ENCODE data around the gene CACNA1B.

Gene CACNA1B

DNA sequence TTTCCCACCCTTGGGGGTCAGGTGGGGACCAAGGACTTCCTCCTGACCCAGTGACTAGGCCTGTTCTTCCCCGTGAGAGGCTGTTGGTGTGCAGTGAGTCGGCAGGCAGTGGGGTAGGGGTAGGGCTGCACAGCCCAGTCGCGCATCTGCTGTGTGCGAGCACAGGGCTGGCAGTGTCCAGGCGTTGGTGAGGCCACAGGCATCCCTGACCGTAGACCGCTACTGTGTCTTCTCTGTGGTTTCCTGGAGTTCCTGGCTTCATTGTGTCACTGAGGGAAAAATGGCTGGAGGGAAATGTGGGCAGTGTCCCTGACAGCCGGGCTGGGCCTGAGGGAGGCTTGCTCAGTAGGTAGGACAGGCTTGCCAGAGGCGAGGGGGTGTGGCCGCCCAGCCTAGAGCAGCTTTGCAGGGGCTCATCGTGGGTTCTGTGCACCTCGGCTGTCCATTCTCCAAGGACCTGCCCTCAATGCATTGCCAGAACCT, 95.4 kb downstream of the CACNA1B start:
- TF ChIP-seq, protein P1, sequence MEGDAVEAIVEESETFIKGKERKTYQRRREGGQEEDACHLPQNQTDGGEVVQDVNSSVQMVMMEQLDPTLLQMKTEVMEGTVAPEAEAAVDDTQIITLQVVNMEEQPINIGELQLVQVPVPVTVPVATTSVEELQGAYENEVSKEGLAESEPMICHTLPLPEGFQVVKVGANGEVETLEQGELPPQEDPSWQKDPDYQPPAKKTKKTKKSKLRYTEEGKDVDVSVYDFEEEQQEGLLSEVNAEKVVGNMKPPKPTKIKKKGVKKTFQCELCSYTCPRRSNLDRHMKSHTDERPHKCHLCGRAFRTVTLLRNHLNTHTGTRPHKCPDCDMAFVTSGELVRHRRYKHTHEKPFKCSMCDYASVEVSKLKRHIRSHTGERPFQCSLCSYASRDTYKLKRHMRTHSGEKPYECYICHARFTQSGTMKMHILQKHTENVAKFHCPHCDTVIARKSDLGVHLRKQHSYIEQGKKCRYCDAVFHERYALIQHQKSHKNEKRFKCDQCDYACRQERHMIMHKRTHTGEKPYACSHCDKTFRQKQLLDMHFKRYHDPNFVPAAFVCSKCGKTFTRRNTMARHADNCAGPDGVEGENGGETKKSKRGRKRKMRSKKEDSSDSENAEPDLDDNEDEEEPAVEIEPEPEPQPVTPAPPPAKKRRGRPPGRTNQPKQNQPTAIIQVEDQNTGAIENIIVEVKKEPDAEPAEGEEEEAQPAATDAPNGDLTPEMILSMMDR (conservative IDR thresholded peaks at IDR 0.05; ENCODE audit: low read depth, low read length): no peak
- DNase-seq (ENCODE audit: low read depth): no peak

DNA sequence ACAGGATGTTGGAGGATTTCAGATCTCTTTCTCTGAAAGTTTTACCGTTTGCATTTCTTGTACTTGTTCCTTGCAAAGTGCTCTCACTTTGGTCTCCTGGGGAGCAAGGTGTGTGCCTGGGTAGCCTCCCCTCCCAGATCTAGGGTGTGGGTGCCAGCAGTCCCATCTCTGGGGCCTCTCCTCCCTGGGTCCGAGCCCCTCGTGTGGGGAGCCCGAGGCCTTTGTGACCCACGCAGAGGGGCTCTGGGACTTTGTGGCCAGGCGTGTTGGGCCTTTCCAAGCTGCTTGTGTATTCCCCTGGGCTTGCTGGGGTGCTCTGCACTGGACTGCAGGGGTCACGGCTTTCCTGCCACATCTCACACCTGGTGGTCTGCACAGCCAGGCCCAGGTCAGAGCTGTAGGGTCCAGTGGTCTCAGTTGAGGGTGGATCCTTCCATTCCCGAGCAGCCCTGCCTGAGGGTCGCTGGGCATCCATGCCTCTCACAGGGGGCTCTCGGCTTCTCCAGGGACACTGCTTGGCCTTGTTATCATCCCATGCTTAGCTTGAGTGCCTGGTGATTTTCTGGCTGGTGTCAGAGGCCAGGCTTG, 96.3 kb downstream of the CACNA1B start:
- H3K4me3 ChIP-seq (ENCODE audit: low read depth, low read length): no peak overlapping the region
- TF ChIP-seq, protein P1 (conservative IDR thresholded peaks at IDR 0.05; ENCODE audit: low read depth, low read length): no peak
- DNase-seq (ENCODE audit: low read depth): no peak

More for the DNA sequence above, 95.4 kb downstream of the CACNA1B start:
- H3K4me3 ChIP-seq (ENCODE audit: low read depth, low read length): no peak overlapping the region

DNA sequence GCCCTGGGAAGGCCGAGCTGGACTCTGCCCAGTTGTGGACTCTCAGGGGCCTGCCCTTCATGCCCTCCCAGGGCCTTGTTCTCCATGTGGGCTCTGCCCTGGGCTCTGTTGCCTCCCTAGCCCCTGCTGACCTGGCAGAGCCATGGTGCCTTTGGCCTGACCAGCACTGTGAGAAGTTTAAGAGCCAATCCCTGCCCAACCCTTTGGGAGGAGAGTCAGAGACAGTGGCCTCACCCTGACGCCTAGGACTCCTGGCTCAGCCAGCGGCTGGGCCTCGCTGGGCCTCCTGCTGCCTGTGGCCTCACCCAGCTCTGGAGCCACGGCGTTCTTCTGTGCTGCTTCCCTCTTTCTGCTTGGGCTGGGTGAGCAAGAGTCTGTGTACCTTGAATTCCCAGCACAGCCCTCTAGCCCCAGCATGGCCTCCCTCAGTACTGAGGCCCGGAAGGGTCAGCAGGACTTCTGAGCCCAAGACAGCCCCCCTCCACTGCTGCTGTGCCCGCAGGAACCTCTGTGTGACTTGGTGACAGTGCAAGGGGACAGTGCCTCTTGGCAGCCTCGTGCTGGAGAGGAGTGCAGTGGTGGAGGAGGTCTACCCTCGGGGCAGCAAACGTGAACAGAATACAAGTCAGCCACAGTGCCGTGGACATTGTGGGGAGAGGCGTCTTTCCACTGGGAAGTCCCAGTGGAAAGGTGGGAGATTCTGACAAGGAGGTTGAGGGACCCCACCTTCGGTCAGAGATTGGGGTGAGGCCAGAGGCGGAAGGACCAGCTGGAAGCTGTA, 97.4 kb downstream of the CACNA1B start:
- DNase-seq (ENCODE audit: low read depth): no peak
- TF ChIP-seq, protein P1 (conservative IDR thresholded peaks at IDR 0.05; ENCODE audit: low read depth, low read length): no peak
- H3K4me3 ChIP-seq (ENCODE audit: low read depth, low read length): no peak overlapping the region

DNA sequence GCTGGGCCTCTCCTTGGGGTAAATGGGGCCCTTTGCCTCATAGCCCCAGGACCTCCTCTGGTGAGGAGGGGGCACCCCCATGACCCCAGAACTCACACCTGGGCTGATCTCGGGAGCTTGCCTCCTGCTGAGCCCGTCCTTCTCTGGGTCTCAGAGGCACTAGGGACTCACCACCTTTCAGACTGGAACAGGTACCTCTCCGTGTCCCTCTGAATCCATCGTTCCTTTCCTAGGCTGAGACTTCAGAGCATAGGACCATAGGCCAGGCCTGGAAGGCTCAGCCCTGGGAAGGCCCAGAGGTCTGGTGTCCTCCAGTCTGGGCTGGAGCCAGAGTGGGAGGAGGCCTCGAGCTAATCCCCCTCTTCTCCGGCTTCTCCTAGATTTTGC, 97.9 kb downstream of the CACNA1B start:
- TF ChIP-seq, protein P1 (conservative IDR thresholded peaks at IDR 0.05; ENCODE audit: low read depth, low read length): no peak
- no peak for DNase-seq (ENCODE audit: low read depth)
- H3K4me3 ChIP-seq (ENCODE audit: low read depth, low read length): no peak overlapping the region

DNA sequence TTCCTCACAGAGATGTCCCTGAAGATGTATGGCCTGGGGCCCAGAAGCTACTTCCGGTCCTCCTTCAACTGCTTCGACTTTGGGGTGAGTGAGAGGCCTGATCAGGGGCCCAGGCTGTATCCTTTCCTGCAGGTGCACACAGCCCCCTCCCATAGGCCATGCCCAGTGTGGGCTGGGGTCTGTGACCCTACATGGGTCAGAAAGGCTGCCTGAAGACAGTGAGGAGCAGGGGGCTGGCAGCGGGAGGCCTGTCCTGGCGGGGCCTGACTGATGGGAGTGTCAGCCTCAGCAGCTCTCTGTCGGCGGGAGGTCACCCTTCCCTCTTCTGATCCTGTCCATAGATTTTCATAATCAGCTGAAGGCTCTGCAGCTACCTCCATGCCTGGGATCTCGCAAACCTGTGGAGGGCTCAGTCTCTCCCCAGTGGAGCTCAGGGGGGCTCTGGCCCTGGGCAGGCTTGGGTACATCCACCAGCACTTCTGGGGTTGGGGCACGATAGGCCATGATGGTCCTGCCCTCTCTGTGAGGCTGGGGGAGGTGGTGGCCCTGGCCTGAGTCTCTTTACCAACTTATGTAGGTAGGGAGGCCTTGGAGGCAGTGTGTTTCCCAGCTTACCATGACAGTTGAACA, 98.5 kb downstream of the CACNA1B start:
- no peak for DNase-seq (ENCODE audit: low read depth)
- no peak overlapping the region for H3K4me3 ChIP-seq (ENCODE audit: low read depth, low read length)

DNA sequence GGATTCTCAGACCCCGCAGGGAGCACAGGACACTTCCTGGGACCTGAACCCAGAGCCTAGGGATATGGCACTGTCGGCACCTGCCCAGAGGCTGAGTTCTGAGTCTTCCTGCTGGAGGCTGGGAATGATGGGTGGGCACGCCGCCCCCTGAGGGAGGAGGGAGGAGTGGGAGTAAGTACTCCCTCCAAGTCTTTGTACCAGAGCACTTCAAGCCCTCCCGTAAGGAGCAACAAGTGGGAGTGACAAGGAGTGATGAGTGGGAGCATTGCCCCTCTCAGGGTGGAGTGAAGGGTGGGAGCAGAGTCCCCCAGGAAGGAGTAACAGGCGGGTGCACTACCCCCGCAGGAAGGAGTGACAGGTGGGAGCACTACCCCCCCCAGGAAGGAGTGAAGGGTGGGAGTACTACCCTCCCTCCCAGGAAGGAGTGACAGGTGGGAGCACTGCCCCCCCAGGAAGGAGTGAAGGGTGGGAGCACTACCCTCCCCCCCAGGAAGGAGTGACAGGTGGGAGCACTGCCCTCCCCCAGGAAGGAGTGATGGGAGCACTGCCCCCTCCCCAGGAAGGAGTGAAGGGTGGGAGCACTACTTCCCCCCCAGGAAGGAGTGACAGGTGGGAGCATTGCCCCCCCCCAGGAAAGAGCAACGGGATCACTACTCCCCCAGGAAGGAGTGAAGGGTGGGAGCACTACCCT, 100.1 kb downstream of the CACNA1B start:
- H3K4me3 ChIP-seq (ENCODE audit: low read depth, low read length): no peak overlapping the region
- no peak for DNase-seq (ENCODE audit: low read depth)
- TF ChIP-seq, protein P1 (conservative IDR thresholded peaks at IDR 0.05; ENCODE audit: low read depth, low read length): no peak

More for the DNA sequence above, 98.5 kb downstream of the CACNA1B start:
- TF ChIP-seq, protein P1 (conservative IDR thresholded peaks at IDR 0.05; ENCODE audit: low read depth, low read length): no peak
